ENCODE results near the gene COG5. TPM values are rescaled to one million over a fixed set of nuclear protein-coding genes. Genes with fewer than 3 reads are reported as not detected.

COG5 gene
- total and polyA plus RNA-seq, 2 of the 8 experiments (the other 6 are each of a cell fraction or from before 2014, with no cell fraction given) = 10.5 to 28.1 TPM

DNA sequence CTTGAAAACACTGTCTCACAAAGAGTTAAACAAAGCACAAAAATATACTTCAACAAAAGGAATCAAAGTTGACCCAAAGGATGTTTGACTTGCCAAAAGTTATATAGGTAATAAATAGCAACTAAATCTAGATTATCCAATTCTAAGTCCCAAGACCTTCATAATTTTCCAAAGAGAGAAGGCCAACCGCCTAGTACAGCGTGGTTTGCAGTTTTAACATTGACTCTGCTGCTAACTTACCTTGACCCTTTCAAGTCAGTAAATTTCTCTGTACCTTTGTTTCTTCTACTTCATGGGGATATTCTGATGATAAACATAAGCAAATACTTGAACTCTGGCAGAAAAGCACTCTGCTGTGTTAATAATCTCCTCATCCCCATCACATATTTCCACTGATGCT lies 95.7 kb downstream of the COG5 start:
- H4K5ac ChIP-seq (ENCODE audit: insufficient read length, low read depth, low read length) = no peak overlapping the region
- H3K23ac ChIP-seq (ENCODE audit: insufficient read length) = no peak overlapping the region
- H4K8ac ChIP-seq (ENCODE audit: extremely low read depth, insufficient read depth, low read length) = no peak overlapping the region
- no peak overlapping the region for H4K91ac ChIP-seq (replicated peaks; ENCODE audit: insufficient read length, low read length)
- DNase-seq (ENCODE audit: low read depth in 1 of 2, low spot score in 2 of 2) = no peak
- no peak overlapping the region for H2BK15ac ChIP-seq (ENCODE audit: low read length)
- no peak overlapping the region for H2BK5ac ChIP-seq (ENCODE audit: low read depth, low read length)
- H3K4me3 ChIP-seq (ENCODE audit: extremely low read depth in 1 of 4, insufficient read depth in 2 of 4, low read depth in 3 of 4, low read length in 4 of 4) = no peak overlapping the region
- ChIA-PET POLR2A (ENCODE audit: partially characterized antibody) (interaction anchor here (0.5 kb wide), 1 partner anchor 67 kb away, joined by 3 read pairs; no protein-coding TSS in a partner anchor), CTCF (ENCODE audit: partially characterized antibody) (interaction anchor here (0.6 to 1.1 kb wide), 3 partner anchors 11 to 411 kb away, joined by 3 to 5 read pairs (median 3); no protein-coding TSS in a partner anchor)
- no peak overlapping the region for H2BK12ac ChIP-seq (ENCODE audit: low read depth, low read length)
- H3K14ac ChIP-seq (ENCODE audit: insufficient read length) = no peak overlapping the region
- H3K27me3 ChIP-seq (replicated peaks in 1 of 4; ENCODE audit: control insufficient read depth in 3 of 4, extremely low read depth in 1 of 4, insufficient read depth in 3 of 4, low read length in 3 of 4) = no peaks in the 10 kb centered on the region
- no peaks in the 10 kb centered on the region for H3K9me3 ChIP-seq (ENCODE audit: insufficient read depth in 2 of 2, low read depth in 1 of 2, low read length in 1 of 2)
- H2AK5ac ChIP-seq (ENCODE audit: low read depth, low read length) = no peak overlapping the region
- peaks cover 0 to 8% (median under 1%) of the 10 kb centered on the region in 4 experiments; a peak in 4 of 7 replicates for H3K4me1 ChIP-seq (replicated peaks in 1 of 4; ENCODE audit: control insufficient read depth in 3 of 4, insufficient read depth in 4 of 4, low read length in 3 of 4)
- H4K20me1 ChIP-seq (replicated peaks in 1 of 2; ENCODE audit: control insufficient read depth in 1 of 2, insufficient read depth in 2 of 2, low read length in 2 of 2) = peaks cover under 1 to 2% of the 10 kb centered on the region in 2 experiments
- no peaks in the 10 kb centered on the region for H3K79me1 ChIP-seq (ENCODE audit: low read depth, low read length)
- WGBS, 2 experiments (ENCODE audit: extremely low coverage in 1 of 2, insufficient coverage in 1 of 2, insufficient read length in 1 of 2, insufficient replicate concordance in 2 of 2, low coverage in 1 of 2, low lambda C conversion rate in 2 of 2, missing lambda C conversion rate in 1 of 2) = 97% methylated on average over 2 of the region's 2 CpGs; no CpG with 5 or more reads in 1 of the 2 experiments
- H3K36me3 ChIP-seq (ENCODE audit: control insufficient read depth in 2 of 4, insufficient read depth in 4 of 4, low read length in 3 of 4) = no peaks in the 10 kb centered on the region
- H3K27ac ChIP-seq (ENCODE audit: low read depth, low read length) = no peak overlapping the region
- no peak overlapping the region for H2BK20ac ChIP-seq (ENCODE audit: low read length)
- no peak overlapping the region for H2AFZ ChIP-seq (ENCODE audit: low read length)
- no peak for FAIRE-seq
- no peak overlapping the region for H3K9ac ChIP-seq (replicated peaks in 1 of 4; ENCODE audit: extremely low read depth in 1 of 4, low read depth in 3 of 4, low read length in 3 of 4)
- H3K79me2 ChIP-seq (ENCODE audit: control insufficient read depth in 1 of 2, insufficient read depth in 2 of 2, low read length in 2 of 2) = no peaks in the 10 kb centered on the region
- no peak overlapping the region for H2BK120ac ChIP-seq (replicated peaks; ENCODE audit: low read depth, low read length)
- H3K18ac ChIP-seq (ENCODE audit: extremely low read depth, low read length) = no peak overlapping the region
- H3K4me2 ChIP-seq (ENCODE audit: insufficient read depth in 1 of 2, low read depth in 2 of 2, low read length in 2 of 2) = no peak overlapping the region
- H3K23me2 ChIP-seq (ENCODE audit: low read depth, low read length) = no peaks in the 10 kb centered on the region
- peak overlapping the region; percentile 84 for H3K56ac ChIP-seq (replicated peaks; ENCODE audit: insufficient read length, low read depth, low read length)
- H3K4ac ChIP-seq (replicated peaks; ENCODE audit: insufficient read length, low read depth, low read length) = no peak overlapping the region
- no peak for TF ChIP-seq CTBP2 (IDR thresholded peaks at IDR 0.05; ENCODE audit: borderline replicate concordance, insufficient read depth, insufficient read length, low read length)
- no peak for TF ChIP-seq NRF1 (IDR thresholded peaks at IDR 0.05; ENCODE audit: low read depth, low read length)
